Esophagus squamous epithelium (tissue), 4 donors: ENCODE results near the gene PLA1A.

Experiments
- POLR2A ChIP-seq, 4 donors: fragments of 450-650 bp; IDR thresholded peaks; one replicate each; pipeline ENCODE4 v1.6.1; 2017; ENCODE audit warnings: antibody characterized with exemption in 4 of 4, mild to moderate bottlenecking in 4 of 4, moderate library complexity in 3 of 4
- TF ChIP-seq, protein P1 (sequence below), 6 experiments: fragments of 450-650 bp in 4 of 6; fragments of 200-600 bp in 2 of 6; sonication (generic) in 2 of 6; IDR thresholded peaks; one replicate each; pipeline ENCODE4 v1.5.1; 2016 to 2019; ENCODE audit warnings: antibody characterized with exemption in 6 of 6, mild to moderate bottlenecking in 4 of 6, moderate library complexity in 4 of 6

DNA sequence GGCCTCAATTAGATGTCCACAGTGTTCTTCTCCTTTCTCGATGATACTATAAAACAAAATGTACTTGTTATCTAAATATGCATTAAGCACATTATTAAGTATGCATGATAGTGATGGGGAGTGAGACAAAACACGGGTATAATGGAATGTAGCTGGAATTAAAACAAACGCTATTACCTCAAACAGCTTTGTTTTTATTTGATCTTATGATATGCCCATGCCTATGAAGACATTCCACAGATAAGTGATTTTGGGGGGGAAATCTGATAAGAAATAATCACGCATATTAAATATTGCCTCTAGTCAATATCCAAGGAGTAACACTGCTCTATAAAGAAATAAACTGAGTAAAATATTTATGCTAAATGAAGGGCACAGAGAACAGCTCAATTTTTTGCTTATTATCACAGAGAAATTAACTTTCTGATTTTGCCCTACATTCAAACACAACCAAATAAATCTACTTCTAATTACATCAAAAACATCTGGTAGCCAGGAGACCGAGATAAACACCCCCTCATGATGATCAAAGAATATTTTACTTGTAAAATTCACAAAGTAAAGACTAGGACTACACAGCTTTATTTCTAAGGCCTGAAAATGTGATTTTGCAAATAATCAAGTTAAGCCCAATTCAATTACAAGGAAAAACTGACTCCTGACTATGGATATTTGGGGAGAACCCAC, 77.6 kb downstream of the PLA1A start:
- TF ChIP-seq, protein P1, sequence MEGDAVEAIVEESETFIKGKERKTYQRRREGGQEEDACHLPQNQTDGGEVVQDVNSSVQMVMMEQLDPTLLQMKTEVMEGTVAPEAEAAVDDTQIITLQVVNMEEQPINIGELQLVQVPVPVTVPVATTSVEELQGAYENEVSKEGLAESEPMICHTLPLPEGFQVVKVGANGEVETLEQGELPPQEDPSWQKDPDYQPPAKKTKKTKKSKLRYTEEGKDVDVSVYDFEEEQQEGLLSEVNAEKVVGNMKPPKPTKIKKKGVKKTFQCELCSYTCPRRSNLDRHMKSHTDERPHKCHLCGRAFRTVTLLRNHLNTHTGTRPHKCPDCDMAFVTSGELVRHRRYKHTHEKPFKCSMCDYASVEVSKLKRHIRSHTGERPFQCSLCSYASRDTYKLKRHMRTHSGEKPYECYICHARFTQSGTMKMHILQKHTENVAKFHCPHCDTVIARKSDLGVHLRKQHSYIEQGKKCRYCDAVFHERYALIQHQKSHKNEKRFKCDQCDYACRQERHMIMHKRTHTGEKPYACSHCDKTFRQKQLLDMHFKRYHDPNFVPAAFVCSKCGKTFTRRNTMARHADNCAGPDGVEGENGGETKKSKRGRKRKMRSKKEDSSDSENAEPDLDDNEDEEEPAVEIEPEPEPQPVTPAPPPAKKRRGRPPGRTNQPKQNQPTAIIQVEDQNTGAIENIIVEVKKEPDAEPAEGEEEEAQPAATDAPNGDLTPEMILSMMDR (IDR thresholded peaks at IDR 0.05), result no peak
- no peak for TF ChIP-seq POLR2A (IDR thresholded peaks at IDR 0.05)
